IMR-90 (cell line): ENCODE data around the gene MICA. TPM values are rescaled to one million over a fixed set of nuclear protein-coding genes. Genes with fewer than 3 reads are reported as not detected.

Experiments used
- ATAC-seq: fragments of 200-7000 bp; cut with Tn5 transposase; 2 replicates; pipeline ENCODE4 v1.9.1; 2020; ENCODE audit warnings: low read depth, mild to moderate bottlenecking, moderate library complexity
- BruUV-seq: library from RNA; stranded (reverse); fragments of 400-500 nt; replicated peaks from 2 replicates; lab custom pipeline; 2021; lab: Mats Ljungman, UMichigan
- CTCF ChIA-PET: fragments of 300-600 bp; formaldehyde crosslinking; extraction: SDS; loops from one replicate; lab custom pipeline; 2021; ENCODE audit warnings: antibody characterized with exemption; lab: Yijun Ruan, JAX
- POLR2A ChIA-PET: fragments of 300-600 bp; sonication (Branson Sonifier 250); formaldehyde crosslinking; loops from one replicate; lab custom pipeline; 2022; ENCODE audit warnings: antibody characterized with exemption; ENCODE audit not compliant: unreplicated experiment; lab: Charles Lee
- DNase-seq: peaks from one replicate; pipeline ENCODE4 v3.0.0; 2013
- H2AFZ ChIP-seq: replicated peaks from 2 replicates; pipeline ENCODE3; 2013; ENCODE audit warnings: low read length, mild to moderate bottlenecking; ENCODE audit not compliant: poor library complexity
- H2AK5ac ChIP-seq: 2 replicates; pipeline ENCODE4 v1.6.1; 2013; ENCODE audit warnings: low read depth, low read length, inconsistent platforms
- H2AK9ac ChIP-seq: replicated peaks from 2 replicates; pipeline ENCODE3; 2013; ENCODE audit warnings: mild to moderate bottlenecking, low read depth, low read length, moderate library complexity; ENCODE audit not compliant: poor library complexity
- H2BK120ac ChIP-seq: 2 replicates; pipeline ENCODE4 v1.6.1; 2013; ENCODE audit warnings: low read depth, low read length, inconsistent platforms
- H2BK15ac ChIP-seq: 3 replicates; pipeline ENCODE4 v1.6.1; 2013; ENCODE audit warnings: low read depth, low read length, inconsistent platforms
- H2BK20ac ChIP-seq: 2 replicates; pipeline ENCODE4 v1.6.1; 2013; ENCODE audit warnings: low read depth, mild to moderate bottlenecking, inconsistent platforms, low read length, moderate library complexity
- H2BK5ac ChIP-seq: 2 replicates; pipeline ENCODE4 v1.6.1; 2013; ENCODE audit warnings: mild to moderate bottlenecking, low read depth, low read length, inconsistent platforms; ENCODE audit not compliant: poor library complexity, severe bottlenecking
- H3K14ac ChIP-seq: replicated peaks from 2 replicates; pipeline ENCODE4 v1.6.1; 2013; ENCODE audit warnings: low read depth, low read length, inconsistent platforms
- H3K18ac ChIP-seq: 2 replicates; pipeline ENCODE4 v1.6.1; 2013; ENCODE audit warnings: low read depth, low read length, control low read depth
- H3K23ac ChIP-seq: 2 replicates; pipeline ENCODE4 v1.6.1; 2013; ENCODE audit warnings: low read depth, low read length, inconsistent platforms
- H3K27ac ChIP-seq: 2 replicates; pipeline ENCODE4 v1.5.1; 2013; ENCODE audit warnings: mild to moderate bottlenecking, control low read depth, low read length; ENCODE audit not compliant: insufficient read depth
- H3K27me3 ChIP-seq: 2 replicates; pipeline ENCODE4 v1.6.1; 2013; ENCODE audit warnings: low read length; ENCODE audit not compliant: control insufficient read depth, insufficient read depth
- H3K36me3 ChIP-seq: 2 replicates; pipeline ENCODE4 v1.6.1; 2013; ENCODE audit warnings: low read length, mixed read lengths; ENCODE audit not compliant: control insufficient read depth, insufficient read depth
- H3K4ac ChIP-seq: 2 replicates; pipeline ENCODE4 v1.6.1; 2013; ENCODE audit warnings: low read depth, low read length, inconsistent platforms
- H3K4me1 ChIP-seq: 2 replicates; pipeline ENCODE4 v1.6.1; 2013; ENCODE audit warnings: low read length, mixed read lengths; ENCODE audit not compliant: control insufficient read depth, insufficient read depth
- H3K4me2 ChIP-seq: 2 replicates; pipeline ENCODE4 v1.6.1; 2013; ENCODE audit warnings: low read depth, mild to moderate bottlenecking, control low read depth, low read length, moderate library complexity
- H3K4me3 ChIP-seq: 2 replicates; pipeline ENCODE4 v1.5.1; 2013; ENCODE audit warnings: low read depth, mild to moderate bottlenecking, control low read depth, low read length, moderate library complexity; ENCODE audit not compliant: insufficient read depth
- H3K56ac ChIP-seq: 2 replicates; pipeline ENCODE4 v1.6.1; 2013; ENCODE audit warnings: low read length, inconsistent platforms; ENCODE audit not compliant: insufficient read depth; ENCODE audit errors: extremely low read depth
- H3K79me1 ChIP-seq, 2 experiments: 2 replicates each; pipeline ENCODE4 v1.6.1; 2013; ENCODE audit warnings: low read length in 2 of 2, inconsistent platforms in 1 of 2, low read depth in 1 of 2
- H3K9ac ChIP-seq: 2 replicates; pipeline ENCODE4 v1.6.1; 2013; ENCODE audit warnings: low read depth, low read length, control low read depth
- H3K9me1 ChIP-seq: 2 replicates; pipeline ENCODE4 v1.6.1; 2013; ENCODE audit warnings: low read length, inconsistent platforms; ENCODE audit not compliant: insufficient read depth
- H3K9me3 ChIP-seq: 2 replicates; pipeline ENCODE4 v1.6.1; 2013; ENCODE audit warnings: low read length; ENCODE audit not compliant: control insufficient read depth, insufficient read depth
- H4K20me1 ChIP-seq: 2 replicates; pipeline ENCODE4 v1.6.1; 2013; ENCODE audit warnings: low read length, inconsistent platforms; ENCODE audit not compliant: insufficient read depth
- H4K5ac ChIP-seq: 2 replicates; pipeline ENCODE4 v1.6.1; 2013; ENCODE audit warnings: mild to moderate bottlenecking, low read depth, low read length, control low read depth
- H4K8ac ChIP-seq, 2 experiments: 2 replicates each; pipeline ENCODE4 v1.6.1; 2013; ENCODE audit warnings: low read depth in 2 of 2, low read length in 2 of 2, control low read depth in 1 of 2, inconsistent platforms in 1 of 2
- H4K91ac ChIP-seq: 2 replicates; pipeline ENCODE4 v1.6.1; 2013; ENCODE audit warnings: low read depth, low read length, inconsistent platforms; ENCODE audit not compliant: insufficient read depth
- BHLHE40 ChIP-seq: fragments of 150-350 bp; IDR thresholded peaks from 2 replicates; pipeline ENCODE4 v1.6.1; 2016; ENCODE audit warnings: mild to moderate bottlenecking, low read depth, low read length
- FOS ChIP-seq: fragments of 150-350 bp; IDR thresholded peaks from 2 replicates; pipeline ENCODE4 v1.6.1; 2016; ENCODE audit warnings: low read depth, low read length
- MAZ ChIP-seq: IDR thresholded peaks from 2 replicates; pipeline ENCODE4 v1.6.1; 2012; ENCODE audit warnings: low read depth, mild to moderate bottlenecking, low read length, improper control_type of control experiment, moderate library complexity, borderline replicate concordance
- MXI1 ChIP-seq: IDR thresholded peaks from 2 replicates; pipeline ENCODE4 v1.6.1; 2012; ENCODE audit warnings: low read depth, mild to moderate bottlenecking, low read length, moderate library complexity, borderline replicate concordance
- NFE2L2 ChIP-seq: fragments of 150-350 bp; IDR thresholded peaks from 2 replicates; pipeline ENCODE4 v1.6.1; 2016; ENCODE audit warnings: low read depth, mild to moderate bottlenecking, low read length
- POLR2A ChIP-seq: IDR thresholded peaks from 2 replicates; pipeline ENCODE4 v1.6.1; 2012; ENCODE audit warnings: mild to moderate bottlenecking, low read depth, low read length
- RAD21 ChIP-seq: IDR thresholded peaks from 2 replicates; pipeline ENCODE4 v1.6.1; 2012; ENCODE audit warnings: low read length, improper control_type of control experiment
- RCOR1 ChIP-seq: IDR thresholded peaks from 2 replicates; pipeline ENCODE4 v1.6.1; 2012; ENCODE audit warnings: mild to moderate bottlenecking, low read length, improper control_type of control experiment; ENCODE audit not compliant: insufficient replicate concordance
- RFX5 ChIP-seq: IDR thresholded peaks from 2 replicates; pipeline ENCODE4 v1.8.0; 2012; ENCODE audit warnings: low read depth, mild to moderate bottlenecking, low read length, moderate library complexity
- WGBS, 2 experiments: methylation state at CpG; one replicate each; pipeline versions ENCODE4 v1.1.5 to v1.1.7; 2013; ENCODE audit warnings: missing lambda C conversion rate in 2 of 2; ENCODE audit not compliant: insufficient read length in 1 of 2; ENCODE audit errors: extremely low coverage in 2 of 2; 5-methylcytosine and 5-hydroxymethylcytosine counted together
- dilution Hi-C: fragments of 300-500 bp; cut with HindIII; formaldehyde crosslinking; loops from one replicate; pipeline ENCODE4 v1.14.3; 2018; ENCODE audit warnings: low sequenced_read_pairs; ENCODE audit not compliant: unreplicated experiment
- in situ Hi-C: fragments of 300-500 bp; cut with MboI; formaldehyde crosslinking; loops from 3 replicates; pipeline ENCODE4 v1.14.3; 2019; ENCODE audit warnings: low sequenced_read_pairs, inconsistent platforms, mixed read lengths
- intact Hi-C: fragments of 100-400 bp; cut with micrococcal nuclease; formaldehyde crosslinking; loops from 2 replicates; pipeline ENCODE4 v1.10.0; 2022
- polyA plus RNA-seq, 3 experiments: library from polyadenylated mRNA; depleted of rRNA; stranded (reverse); fragments of >200 nt; gene quantifications; 2 replicates each; pipeline ENCODE4 v1.2.3, GENCODE V29; 2012; ENCODE audit warnings: low replicate concordance in 1 of 3
- total RNA-seq: library from RNA; depleted of rRNA; stranded (reverse); fragments of >200 nt; gene quantifications from 2 replicates; pipeline ENCODE4 v1.2.3, GENCODE V29; 2012
- TF ChIP-seq, protein P1 (sequence below): fragments of 150-350 bp; IDR thresholded peaks from 2 replicates; pipeline ENCODE4 v1.6.1; 2017; ENCODE audit warnings: mild to moderate bottlenecking, antibody characterized with exemption, low read length, low read depth
- TF ChIP-seq, protein P2 (sequence below): fragments of 150-350 bp; IDR thresholded peaks from 2 replicates; pipeline ENCODE4 v1.6.1; 2016; ENCODE audit warnings: low read depth, mild to moderate bottlenecking, low read length, moderate library complexity, borderline replicate concordance
- TF ChIP-seq, protein P3 (sequence below): conservative IDR thresholded peaks from 2 replicates; pipeline ENCODE4 v1.5.1; 2012; ENCODE audit warnings: mild to moderate bottlenecking, low read depth, low read length, improper control_type of control experiment

The MICA gene
- total and polyA plus RNA-seq, 2 of the 4 experiments (the other 2 are of a cell fraction) = 55.9 to 67.7 TPM

DNA sequence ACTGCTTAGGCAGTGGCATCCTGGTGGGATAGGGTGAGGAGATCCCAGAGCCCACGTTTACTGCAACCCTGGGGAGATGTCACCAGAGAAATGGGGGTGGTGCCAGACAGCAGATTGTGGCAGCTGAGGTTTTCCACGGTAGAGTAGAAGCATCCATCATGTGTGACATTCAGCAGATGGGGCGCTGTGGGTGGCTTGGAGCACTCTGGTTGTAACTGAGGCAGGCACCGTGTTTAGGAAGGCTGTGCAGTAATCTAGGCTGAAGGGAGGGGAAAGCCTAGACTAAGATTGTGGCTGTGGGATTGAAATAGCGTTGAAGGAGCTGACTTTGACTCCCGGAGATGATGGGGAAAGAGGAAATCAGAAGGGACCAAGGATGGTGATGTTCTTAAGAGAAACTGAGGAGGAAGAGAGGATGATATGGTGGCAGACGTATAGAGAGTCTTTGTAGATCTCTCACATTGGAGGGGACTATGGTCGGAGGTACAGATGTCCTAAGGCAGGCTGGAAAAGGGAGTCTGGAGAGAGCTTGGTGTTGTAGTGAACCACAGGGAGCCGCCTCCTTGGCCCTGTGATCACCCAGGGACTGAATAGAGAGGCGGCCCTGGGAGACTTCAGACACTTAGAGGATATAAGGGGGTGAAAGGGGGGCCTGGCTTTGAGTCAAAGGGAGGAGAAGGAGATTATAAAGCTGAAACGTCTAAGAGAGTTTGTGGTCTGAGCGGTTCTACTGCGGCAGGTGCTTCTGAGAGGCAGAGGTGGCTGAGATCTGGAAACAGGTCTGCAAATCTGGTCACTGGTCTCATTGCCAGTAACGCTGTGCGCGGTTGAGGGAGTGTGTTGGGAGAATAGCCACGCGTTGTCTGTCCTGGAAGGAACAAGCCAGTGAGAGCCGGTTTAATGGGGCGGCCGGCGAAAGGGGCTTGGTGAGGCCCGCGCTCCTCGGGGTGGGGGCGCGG is 792 bp upstream of the MICA start:
- Histone ChIP-seq H2AK9ac (peak overlapping the region; percentile 61), H3K4me2 (peak overlapping the region; percentile 72), H3K4me3 (peak overlapping the region; percentile 83), H2BK20ac (peak overlapping the region; percentile 34; the same call in 1 of the 2 replicates), H3K4ac (peak overlapping the region; percentile 76), H3K9me1 (peaks cover 7% of the 10 kb centered on the region), H3K23ac (peak overlapping the region; percentile 78), H3K18ac (no peak overlapping the region), H3K27me3 (no peaks in the 10 kb centered on the region), H4K8ac (peak overlapping the region in 1 of 2 experiments; percentile 47; a peak in 1 of 4 replicates), H2AFZ (peak overlapping the region; percentile 88), H2BK120ac (peak overlapping the region; percentile 37), H2BK5ac (peak overlapping the region; percentile 15), H3K27ac (peak overlapping the region; percentile 13; the same call in 1 of the 2 replicates), H3K14ac (peak overlapping the region; percentile 46; the same call in 1 of the 2 replicates), H2BK15ac (no peak overlapping the region), H3K36me3 (no peaks in the 10 kb centered on the region), H4K91ac (no peak overlapping the region), H3K9ac (peak overlapping the region; percentile 25; the same call in 1 of the 2 replicates), H4K5ac (no peak overlapping the region), H2AK5ac (peak overlapping the region; percentile 68), H4K20me1 (peaks cover 32% of the 10 kb centered on the region), H3K56ac (no peak overlapping the region), H3K79me1 (peaks cover 4 to 55% of the 10 kb centered on the region in 2 experiments; a peak in 3 of 4 replicates), H3K4me1 (peaks cover 5% of the 10 kb centered on the region), H3K9me3 (no peaks in the 10 kb centered on the region)
- DNase-seq (no peak), ATAC-seq (peak; percentile 0; the same call in 1 of the 2 replicates)
- WGBS, 2 experiments = 44% methylated on average over 10 of the region's 27 CpGs; no CpG with 5 or more reads in 1 of the 2 experiments
- ChIA-PET POLR2A (no interaction called here), CTCF (interaction anchor here (0.9 kb wide), 1 partner anchor 40 kb away, joined by 3 read pairs; no protein-coding TSS in a partner anchor)
- in situ Hi-C loops = loop anchor here (5.0 kb wide), 1 partner anchor 40 kb away; no protein-coding TSS in a partner anchor
- intact Hi-C loops = loop anchor here (5.0 kb wide), 1 partner anchor 90 kb away; no protein-coding TSS in a partner anchor
- dilution Hi-C loops = no loop called here
- no TSS peak for BruUV-seq
- TF ChIP-seq, protein P1, sequence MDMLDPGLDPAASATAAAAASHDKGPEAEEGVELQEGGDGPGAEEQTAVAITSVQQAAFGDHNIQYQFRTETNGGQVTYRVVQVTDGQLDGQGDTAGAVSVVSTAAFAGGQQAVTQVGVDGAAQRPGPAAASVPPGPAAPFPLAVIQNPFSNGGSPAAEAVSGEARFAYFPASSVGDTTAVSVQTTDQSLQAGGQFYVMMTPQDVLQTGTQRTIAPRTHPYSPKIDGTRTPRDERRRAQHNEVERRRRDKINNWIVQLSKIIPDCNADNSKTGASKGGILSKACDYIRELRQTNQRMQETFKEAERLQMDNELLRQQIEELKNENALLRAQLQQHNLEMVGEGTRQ = no peak
- TF ChIP-seq RFX5 (no peak), MAZ (no peak), RAD21 (no peak), POLR2A (no peak), NFE2L2 (no peak), BHLHE40 (no peak), RCOR1 (no peak), FOS (no peak), MXI1 (no peak)
- TF ChIP-seq, protein P2, sequence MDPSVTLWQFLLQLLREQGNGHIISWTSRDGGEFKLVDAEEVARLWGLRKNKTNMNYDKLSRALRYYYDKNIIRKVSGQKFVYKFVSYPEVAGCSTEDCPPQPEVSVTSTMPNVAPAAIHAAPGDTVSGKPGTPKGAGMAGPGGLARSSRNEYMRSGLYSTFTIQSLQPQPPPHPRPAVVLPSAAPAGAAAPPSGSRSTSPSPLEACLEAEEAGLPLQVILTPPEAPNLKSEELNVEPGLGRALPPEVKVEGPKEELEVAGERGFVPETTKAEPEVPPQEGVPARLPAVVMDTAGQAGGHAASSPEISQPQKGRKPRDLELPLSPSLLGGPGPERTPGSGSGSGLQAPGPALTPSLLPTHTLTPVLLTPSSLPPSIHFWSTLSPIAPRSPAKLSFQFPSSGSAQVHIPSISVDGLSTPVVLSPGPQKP = no peak
- TF ChIP-seq, protein P3, sequence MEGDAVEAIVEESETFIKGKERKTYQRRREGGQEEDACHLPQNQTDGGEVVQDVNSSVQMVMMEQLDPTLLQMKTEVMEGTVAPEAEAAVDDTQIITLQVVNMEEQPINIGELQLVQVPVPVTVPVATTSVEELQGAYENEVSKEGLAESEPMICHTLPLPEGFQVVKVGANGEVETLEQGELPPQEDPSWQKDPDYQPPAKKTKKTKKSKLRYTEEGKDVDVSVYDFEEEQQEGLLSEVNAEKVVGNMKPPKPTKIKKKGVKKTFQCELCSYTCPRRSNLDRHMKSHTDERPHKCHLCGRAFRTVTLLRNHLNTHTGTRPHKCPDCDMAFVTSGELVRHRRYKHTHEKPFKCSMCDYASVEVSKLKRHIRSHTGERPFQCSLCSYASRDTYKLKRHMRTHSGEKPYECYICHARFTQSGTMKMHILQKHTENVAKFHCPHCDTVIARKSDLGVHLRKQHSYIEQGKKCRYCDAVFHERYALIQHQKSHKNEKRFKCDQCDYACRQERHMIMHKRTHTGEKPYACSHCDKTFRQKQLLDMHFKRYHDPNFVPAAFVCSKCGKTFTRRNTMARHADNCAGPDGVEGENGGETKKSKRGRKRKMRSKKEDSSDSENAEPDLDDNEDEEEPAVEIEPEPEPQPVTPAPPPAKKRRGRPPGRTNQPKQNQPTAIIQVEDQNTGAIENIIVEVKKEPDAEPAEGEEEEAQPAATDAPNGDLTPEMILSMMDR = no peak
